Loucy (cell line): Measurements from ENCODE around the gene PPP1R12B.

Experiments
- H2AFZ ChIP-seq: fragments of 200-600 bp; sonication (generic); 2 replicates; pipeline ENCODE4 v1.6.0; 2016; ENCODE audit warnings: antibody characterized with exemption, mild to moderate bottlenecking, low read length, moderate library complexity
- H3F3A ChIP-seq: fragments of 200-600 bp; 2 replicates; pipeline ENCODE4 v1.6.0; 2016; ENCODE audit warnings: antibody characterized with exemption, low read depth, mild to moderate bottlenecking
- H3K27me3 ChIP-seq: fragments of 200-600 bp; sonication (generic); 2 replicates; pipeline ENCODE4 v1.6.1; 2014; ENCODE audit warnings: low read length, mild to moderate bottlenecking; ENCODE audit not compliant: insufficient read depth, poor library complexity, severe bottlenecking
- H3K36me3 ChIP-seq: fragments of 200-600 bp; sonication (generic); 2 replicates; pipeline ENCODE4 v1.6.1; 2016; ENCODE audit warnings: low read length; ENCODE audit not compliant: insufficient read depth
- H3K4me1 ChIP-seq: fragments of 200-600 bp; sonication (generic); 2 replicates; pipeline ENCODE4 v1.5.1; 2014; ENCODE audit warnings: low read length, mild to moderate bottlenecking; ENCODE audit not compliant: insufficient read depth, poor library complexity, severe bottlenecking
- H3K4me2 ChIP-seq: fragments of 200-600 bp; sonication (generic); 2 replicates; pipeline ENCODE4 v1.6.0; 2014; ENCODE audit warnings: antibody characterized with exemption, low read length, low read depth, mild to moderate bottlenecking; ENCODE audit not compliant: poor library complexity, severe bottlenecking
- H3K4me3 ChIP-seq: fragments of 200-600 bp; sonication (generic); 2 replicates; pipeline ENCODE4 v1.5.1; 2014; ENCODE audit warnings: low read length, mild to moderate bottlenecking, mixed read lengths; ENCODE audit not compliant: poor library complexity, severe bottlenecking
- H3K79me2 ChIP-seq: fragments of 200-600 bp; sonication (generic); 2 replicates; pipeline ENCODE4 v1.6.1; 2014; ENCODE audit warnings: low read length; ENCODE audit not compliant: insufficient read depth
- H3K9ac ChIP-seq: fragments of 200-600 bp; sonication (generic); 2 replicates; pipeline ENCODE4 v1.6.0; 2014; ENCODE audit warnings: mild to moderate bottlenecking, low read depth, low read length, moderate library complexity; ENCODE audit not compliant: poor library complexity, severe bottlenecking
- H3K9me2 ChIP-seq: fragments of 200-600 bp; sonication (generic); replicated peaks from 2 replicates; pipeline ENCODE4 v1.6.1; 2016; ENCODE audit warnings: low read depth, low read length, mixed read lengths
- H3K9me3 ChIP-seq: fragments of 200-600 bp; sonication (generic); 2 replicates; pipeline ENCODE4 v1.6.1; 2014; ENCODE audit warnings: mild to moderate bottlenecking, antibody characterized with exemption, low read length, low read depth; ENCODE audit not compliant: insufficient read depth
- H4K20me1 ChIP-seq: fragments of 200-600 bp; sonication (generic); 2 replicates; pipeline ENCODE4 v1.6.0; 2014; ENCODE audit warnings: antibody characterized with exemption, low read length, mild to moderate bottlenecking; ENCODE audit not compliant: insufficient read depth, poor library complexity, severe bottlenecking
- CTCF ChIP-seq: fragments of 200-600 bp; sonication (generic); conservative IDR thresholded peaks from 2 replicates; pipeline ENCODE4 v1.5.1; 2014; ENCODE audit warnings: mild to moderate bottlenecking, antibody characterized with exemption, low read length
- EZH2phosphoT487 ChIP-seq: fragments of 200-600 bp; IDR thresholded peaks from 2 replicates; pipeline ENCODE4 v1.6.1; 2018; ENCODE audit warnings: antibody characterized with exemption, mild to moderate bottlenecking, moderate library complexity, borderline replicate concordance

PPP1R12B gene

GRCh38 chr1:202348509-202349205 is at the start of gene PPP1R12B:
Gene PPP1R12B, plus strand, starts transcription at chr1:202348699. Its CDS starts 153 bp downstream, at chr1:202348852.
- H3K79me2 ChIP-seq, result peaks cover 31% of the 10 kb centered on the region
- peak within 1 kb of the TSS; percentile 85 for H3K4me2 ChIP-seq
- peak within 1 kb of the TSS; percentile 83 for H3K4me3 ChIP-seq
- H3K4me1 ChIP-seq, result peaks cover 35% of the 10 kb centered on the region
- peak within 1 kb of the TSS; percentile 79 for H3K9ac ChIP-seq
- no peaks in the 10 kb centered on the region for H3K27me3 ChIP-seq
- H3K9me2 ChIP-seq, result no peaks in the 10 kb centered on the region
- H3K9me3 ChIP-seq, result no peaks in the 10 kb centered on the region
- no peak for TF ChIP-seq CTCF
- no peak for TF ChIP-seq EZH2phosphoT487
- no peaks in the 10 kb centered on the region for H3F3A ChIP-seq
- H3K36me3 ChIP-seq, result no peaks in the 10 kb centered on the region
- H2AFZ ChIP-seq, result peak within 1 kb of the TSS; percentile 93
- H4K20me1 ChIP-seq, result peaks cover 7% of the 10 kb centered on the region

- no peaks in the 10 kb centered on the region for H3K79me2 ChIP-seq
- H3K9me2 ChIP-seq, result no peaks in the 10 kb centered on the region
- H3K4me3 ChIP-seq, result no peak overlapping the region
- H2AFZ ChIP-seq, result no peak overlapping the region
- no peaks in the 10 kb centered on the region for H4K20me1 ChIP-seq
- H3K9me3 ChIP-seq, result no peaks in the 10 kb centered on the region
- no peaks in the 10 kb centered on the region for H3K4me1 ChIP-seq
- no peaks in the 10 kb centered on the region for H3K27me3 ChIP-seq
- no peak overlapping the region for H3K4me2 ChIP-seq
- H3K36me3 ChIP-seq, result no peaks in the 10 kb centered on the region
- TF ChIP-seq EZH2phosphoT487 (no peak), CTCF (no peak)
- H3K9ac ChIP-seq, result no peak overlapping the region
- no peaks in the 10 kb centered on the region for H3F3A ChIP-seq
Measured at GRCh38 chr1:202302166-202302565, 46.3 kb upstream of the PPP1R12B start.

- no peaks in the 10 kb centered on the region for H3K4me1 ChIP-seq
- no peak for TF ChIP-seq CTCF
- no peak for TF ChIP-seq EZH2phosphoT487
- H3K36me3 ChIP-seq, result no peaks in the 10 kb centered on the region
Measured at GRCh38 chr1:202304375-202304774, 44.1 kb upstream of the PPP1R12B start.

More at GRCh38 chr1:202304375-202304774, 44.1 kb upstream of the PPP1R12B start:
- Histone ChIP-seq H3F3A (no peaks in the 10 kb centered on the region), H3K27me3 (no peaks in the 10 kb centered on the region), H3K9me2 (no peaks in the 10 kb centered on the region), H3K4me3 (no peak overlapping the region), H3K79me2 (no peaks in the 10 kb centered on the region), H4K20me1 (no peaks in the 10 kb centered on the region), H3K9me3 (no peaks in the 10 kb centered on the region), H3K4me2 (no peak overlapping the region), H2AFZ (no peak overlapping the region), H3K9ac (no peak overlapping the region)
